HepG2 (cell line): ENCODE data around the gene COPZ2. TPM values are rescaled to one million over a fixed set of nuclear protein-coding genes. Genes with fewer than 3 reads are reported as not detected.

Source experiments
- AHDC1 ChIP-seq: sonication (generic); formaldehyde crosslinking; IDR thresholded peaks from 2 replicates; pipeline ENCODE4 v1.5.1; 2020; ENCODE audit warnings: mild to moderate bottlenecking, missing genetic modification reagents, borderline replicate concordance
- ATAD3A ChIP-seq: sonication (generic); formaldehyde crosslinking; IDR thresholded peaks from 2 replicates; pipeline ENCODE4 v1.4.0; 2020; ENCODE audit warnings: missing genetic modification reagents
- GATAD1 ChIP-seq: IDR thresholded peaks from 2 replicates; pipeline ENCODE4 v1.6.1; 2016; ENCODE audit warnings: missing genetic modification reagents, missing compliant biosample characterization
- HNRNPUL1 ChIP-seq: fragments of 200-400 bp; formaldehyde crosslinking; IDR thresholded peaks from 2 replicates; pipeline ENCODE4 v1.6.1; 2017; ENCODE audit warnings: low read depth, mild to moderate bottlenecking, low read length, moderate library complexity
- HOMEZ ChIP-seq: IDR thresholded peaks from 2 replicates; pipeline ENCODE4 v1.6.1; 2016; ENCODE audit warnings: low read depth
- KAT2B ChIP-seq: fragments of 150-350 bp; IDR thresholded peaks from 2 replicates; pipeline ENCODE4 v1.6.1; 2014; ENCODE audit warnings: low read depth, low read length, borderline replicate concordance
- NFKBIZ ChIP-seq: IDR thresholded peaks from 2 replicates; pipeline ENCODE4 v1.6.1; 2018; ENCODE audit warnings: missing genetic modification reagents, missing compliant biosample characterization
- POLR2A ChIP-seq, 2 experiments: IDR thresholded peaks; 2 replicates each; pipeline ENCODE4 v1.6.1; 2011; ENCODE audit warnings: low read depth in 2 of 2, low read length in 2 of 2, mild to moderate bottlenecking in 1 of 2, moderate library complexity in 1 of 2; ENCODE audit not compliant: insufficient read depth in 1 of 2
- SRY ChIP-seq: sonication (generic); formaldehyde crosslinking; IDR thresholded peaks from 2 replicates; pipeline ENCODE4 v1.8.0; 2022; ENCODE audit warnings: mild to moderate bottlenecking, missing genetic modification reagents
- XRCC5 ChIP-seq: fragments of 200-400 bp; formaldehyde crosslinking; optimal IDR thresholded peaks from 2 replicates; pipeline ENCODE3; 2017; ENCODE audit warnings: mild to moderate bottlenecking, low read length
- ZFY ChIP-seq: sonication (generic); formaldehyde crosslinking; IDR thresholded peaks from 2 replicates; pipeline ENCODE4 v1.4.0; 2020; ENCODE audit warnings: missing genetic modification reagents
- ZKSCAN5 ChIP-seq: sonication (generic); formaldehyde crosslinking; IDR thresholded peaks from 2 replicates; pipeline ENCODE4 v1.5.1; 2020; ENCODE audit warnings: mild to moderate bottlenecking, missing genetic modification reagents
- ZNF382 ChIP-seq: sonication (generic); formaldehyde crosslinking; IDR thresholded peaks from 2 replicates; pipeline ENCODE4 v1.5.0; 2020; ENCODE audit warnings: missing genetic modification reagents, mild to moderate bottlenecking, borderline replicate concordance
- ZNF567 ChIP-seq: sonication (generic); formaldehyde crosslinking; IDR thresholded peaks from 2 replicates; pipeline ENCODE4 v1.8.1; 2023; ENCODE audit warnings: mild to moderate bottlenecking, missing genetic modification reagents, borderline replicate concordance
- ZNF577 ChIP-seq: sonication (generic); formaldehyde crosslinking; IDR thresholded peaks from 2 replicates; pipeline ENCODE4 v1.4.0; 2020; ENCODE audit warnings: mild to moderate bottlenecking, low read depth, missing genetic modification reagents, borderline replicate concordance
- ZNF7 ChIP-seq: IDR thresholded peaks from 2 replicates; pipeline ENCODE4 v1.6.1; 2016; ENCODE audit warnings: missing biosample characterization, missing genetic modification reagents
- polyA plus RNA-seq, 8 experiments: library from polyadenylated mRNA; depleted of rRNA in 3 of 8; stranded (reverse) in 7 of 8; unstranded in 1 of 8; fragments of >200 nt; fragmentation: Illumina TruSeq in 4 of 8; extraction: Trizol in 4 of 8; gene quantifications; 2 replicates each; pipeline versions ENCODE4 v1.2.1 to v1.2.3, GENCODE V29; 2011 to 2016; ENCODE audit warnings: low read depth in 4 of 8, missing spikeins in 1 of 8, mixed read lengths in 1 of 8; ENCODE audit not compliant: insufficient read depth in 1 of 8
- total RNA-seq, 5 experiments: library from RNA; depleted of rRNA; stranded (reverse); fragments of >200 nt; fragmentation: Illumina TruSeq; extraction: Trizol; gene quantifications; 2 replicates each; pipeline ENCODE4 v1.2.3, GENCODE V29; 2016; ENCODE audit warnings: low read depth in 1 of 5
- TF ChIP-seq, protein P1 (sequence below): sonication (generic); formaldehyde crosslinking; IDR thresholded peaks from 2 replicates; pipeline ENCODE4 v1.8.1; 2023; ENCODE audit warnings: mild to moderate bottlenecking, missing genetic modification reagents, borderline replicate concordance
- TF ChIP-seq, protein P2 (sequence below): sonication (generic); formaldehyde crosslinking; IDR thresholded peaks from 2 replicates; pipeline ENCODE4 v1.5.0; 2020; ENCODE audit warnings: mild to moderate bottlenecking, missing genetic modification reagents, borderline replicate concordance
- TF ChIP-seq, protein P3 (sequence below): sonication (generic); formaldehyde crosslinking; IDR thresholded peaks from 2 replicates; pipeline ENCODE4 v1.4.0; 2020; ENCODE audit warnings: missing genetic modification reagents

COPZ2 gene
- total and polyA plus RNA-seq, 2 of the 13 experiments (the other 11 are each of a cell fraction or from before 2014, with no cell fraction given) = 0.61 to 1.5 TPM

- TF ChIP-seq ZNF567 (CRISPR knock-in tag) (no peak), ZFY (CRISPR knock-in tag) (peak; percentile 97), ATAD3A (CRISPR knock-in tag) (no peak), POLR2A (IDR thresholded peaks at IDR 0.05; ENCODE audit: insufficient read depth in 1 of 2, low read depth in 2 of 2, low read length in 2 of 2) (peak; percentile 97 to 98), NFKBIZ (CRISPR knock-in tag) (peak; percentile 62), XRCC5 (peak; percentile 5), HOMEZ (CRISPR knock-in tag) (no peak), ZKSCAN5 (CRISPR knock-in tag) (no peak), AHDC1 (CRISPR knock-in tag) (peak; percentile 27; the same call in 1 of the 2 replicates), KAT2B (no peak), SRY (CRISPR knock-in tag) (peak; percentile 64; the same call in 1 of the 2 replicates), ZNF7 (CRISPR knock-in tag) (peak; percentile 26; the same call in 1 of the 2 replicates), GATAD1 (CRISPR knock-in tag) (peak; percentile 29), ZNF382 (no peak), HNRNPUL1 (no peak), ZNF577 (CRISPR knock-in tag) (no peak)
- TF ChIP-seq, protein P1, sequence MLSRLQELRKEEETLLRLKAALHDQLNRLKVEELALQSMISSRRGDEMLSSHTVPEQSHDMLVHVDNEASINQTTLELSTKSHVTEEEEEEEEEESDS (CRISPR knock-in tag) = 0 out of 2 replicates have a peak, but pooled peaks have one; percentile 67
- TF ChIP-seq, protein P2, sequence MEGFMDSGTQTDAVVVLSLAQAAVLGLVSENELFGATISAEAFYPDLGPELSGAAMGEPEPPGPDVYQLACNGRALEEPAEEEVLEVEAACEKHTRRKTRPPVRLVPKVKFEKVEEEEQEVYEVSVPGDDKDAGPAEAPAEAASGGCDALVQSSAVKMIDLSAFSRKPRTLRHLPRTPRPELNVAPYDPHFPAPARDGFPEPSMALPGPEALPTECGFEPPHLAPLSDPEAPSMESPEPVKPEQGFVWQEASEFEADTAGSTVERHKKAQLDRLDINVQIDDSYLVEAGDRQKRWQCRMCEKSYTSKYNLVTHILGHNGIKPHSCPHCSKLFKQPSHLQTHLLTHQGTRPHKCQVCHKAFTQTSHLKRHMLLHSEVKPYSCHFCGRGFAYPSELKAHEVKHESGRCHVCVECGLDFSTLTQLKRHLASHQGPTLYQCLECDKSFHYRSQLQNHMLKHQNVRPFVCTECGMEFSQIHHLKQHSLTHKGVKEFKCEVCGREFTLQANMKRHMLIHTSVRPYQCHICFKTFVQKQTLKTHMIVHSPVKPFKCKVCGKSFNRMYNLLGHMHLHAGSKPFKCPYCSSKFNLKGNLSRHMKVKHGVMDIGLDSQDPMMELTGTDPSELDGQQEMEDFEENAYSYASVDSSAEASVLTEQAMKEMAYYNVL (CRISPR knock-in tag) = peak; percentile 84; the same call in 1 of the 2 replicates
- TF ChIP-seq, protein P3, sequence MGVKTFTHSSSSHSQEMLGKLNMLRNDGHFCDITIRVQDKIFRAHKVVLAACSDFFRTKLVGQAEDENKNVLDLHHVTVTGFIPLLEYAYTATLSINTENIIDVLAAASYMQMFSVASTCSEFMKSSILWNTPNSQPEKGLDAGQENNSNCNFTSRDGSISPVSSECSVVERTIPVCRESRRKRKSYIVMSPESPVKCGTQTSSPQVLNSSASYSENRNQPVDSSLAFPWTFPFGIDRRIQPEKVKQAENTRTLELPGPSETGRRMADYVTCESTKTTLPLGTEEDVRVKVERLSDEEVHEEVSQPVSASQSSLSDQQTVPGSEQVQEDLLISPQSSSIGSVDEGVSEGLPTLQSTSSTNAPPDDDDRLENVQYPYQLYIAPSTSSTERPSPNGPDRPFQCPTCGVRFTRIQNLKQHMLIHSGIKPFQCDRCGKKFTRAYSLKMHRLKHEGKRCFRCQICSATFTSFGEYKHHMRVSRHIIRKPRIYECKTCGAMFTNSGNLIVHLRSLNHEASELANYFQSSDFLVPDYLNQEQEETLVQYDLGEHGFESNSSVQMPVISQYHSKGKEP (CRISPR knock-in tag) = no peak
These were observed 11.0 kb upstream of the COPZ2 start (continued) for GRCh38 chr17:48048384-48049126.
